Fibroblast of skin of abdomen (primary cell): Measurements from ENCODE around the gene PNPLA4.

Experiments used
- DNase-seq: peaks from one replicate; pipeline ENCODE4 v3.0.0-alpha.2; 2013

PNPLA4 gene

DNA sequence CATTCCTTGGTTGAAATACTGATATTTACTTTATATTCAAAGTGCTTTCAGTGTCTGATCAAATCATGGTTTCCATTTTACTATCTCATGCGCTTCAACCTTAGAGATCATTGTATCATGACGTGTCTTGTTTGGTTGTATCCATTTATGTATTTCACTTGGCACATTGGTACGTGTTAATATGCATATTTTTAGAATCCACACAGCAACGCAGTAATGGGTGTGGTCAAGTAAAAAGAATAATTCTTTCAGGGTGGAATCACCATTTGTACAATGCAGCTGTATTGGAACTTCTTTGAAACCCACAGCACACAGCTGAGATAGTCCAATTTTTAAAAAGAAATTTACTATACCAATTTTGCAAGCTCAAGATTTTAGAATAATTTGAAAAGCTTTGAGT lies 55.2 kb downstream of the PNPLA4 start:
- DNase-seq: no peak

DNA sequence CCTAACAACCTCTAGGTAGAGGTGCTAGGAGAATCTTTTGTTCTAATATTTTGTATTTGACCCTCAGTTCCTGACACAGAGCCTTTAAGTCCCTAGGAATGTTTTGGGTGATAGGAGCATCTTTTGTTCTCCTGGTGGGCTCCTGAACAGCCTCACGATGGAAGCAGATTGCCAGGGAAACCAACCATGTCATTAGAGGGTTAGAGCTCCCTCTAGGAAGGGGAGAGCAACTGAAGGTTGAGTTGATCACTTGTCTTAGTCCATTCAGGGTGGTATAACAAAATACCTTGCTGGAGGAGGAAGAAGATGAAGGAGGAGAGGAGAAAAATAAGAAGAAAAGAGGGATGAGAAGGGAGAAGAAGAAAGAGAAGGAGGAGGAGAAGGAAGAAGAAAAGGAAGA lies 75.0 kb downstream of the PNPLA4 start:
- DNase-seq: no peak
